Measurements from ENCODE around the gene FKBP2.

DNA sequence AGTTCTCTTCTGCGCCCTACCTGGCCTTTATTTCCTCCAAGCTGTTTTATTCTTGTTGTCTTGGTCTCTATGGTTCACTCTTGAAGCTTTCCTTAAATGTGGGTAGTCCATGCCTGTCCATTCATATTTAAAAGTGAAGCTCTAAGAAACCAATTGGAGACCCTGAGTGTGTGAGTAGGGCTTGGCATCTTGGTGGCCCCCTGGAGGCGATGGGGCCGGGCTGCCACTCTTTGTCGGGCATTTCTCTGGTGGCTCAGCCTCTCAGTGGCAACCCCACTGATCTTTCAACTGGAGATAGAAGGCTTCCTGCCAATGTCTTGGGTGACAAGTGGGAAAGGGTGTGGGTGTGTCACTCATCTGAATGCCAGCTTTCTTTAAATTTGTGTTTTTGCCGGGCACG is 24.0 kb upstream of the FKBP2 start:
- TF ChIP-seq, protein P1, sequence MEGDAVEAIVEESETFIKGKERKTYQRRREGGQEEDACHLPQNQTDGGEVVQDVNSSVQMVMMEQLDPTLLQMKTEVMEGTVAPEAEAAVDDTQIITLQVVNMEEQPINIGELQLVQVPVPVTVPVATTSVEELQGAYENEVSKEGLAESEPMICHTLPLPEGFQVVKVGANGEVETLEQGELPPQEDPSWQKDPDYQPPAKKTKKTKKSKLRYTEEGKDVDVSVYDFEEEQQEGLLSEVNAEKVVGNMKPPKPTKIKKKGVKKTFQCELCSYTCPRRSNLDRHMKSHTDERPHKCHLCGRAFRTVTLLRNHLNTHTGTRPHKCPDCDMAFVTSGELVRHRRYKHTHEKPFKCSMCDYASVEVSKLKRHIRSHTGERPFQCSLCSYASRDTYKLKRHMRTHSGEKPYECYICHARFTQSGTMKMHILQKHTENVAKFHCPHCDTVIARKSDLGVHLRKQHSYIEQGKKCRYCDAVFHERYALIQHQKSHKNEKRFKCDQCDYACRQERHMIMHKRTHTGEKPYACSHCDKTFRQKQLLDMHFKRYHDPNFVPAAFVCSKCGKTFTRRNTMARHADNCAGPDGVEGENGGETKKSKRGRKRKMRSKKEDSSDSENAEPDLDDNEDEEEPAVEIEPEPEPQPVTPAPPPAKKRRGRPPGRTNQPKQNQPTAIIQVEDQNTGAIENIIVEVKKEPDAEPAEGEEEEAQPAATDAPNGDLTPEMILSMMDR (IDR thresholded peaks at IDR 0.05): no peak
- no peak for TF ChIP-seq POLR2AphosphoS5 (IDR thresholded peaks at IDR 0.05)

All from sigmoid colon (tissue), 4 donors.